GM19240 (cell line): Measurements from ENCODE around the gene GABBR2.

Experiments
- DNase-seq: peaks from one replicate; pipeline ENCODE4 v3.0.0; 2011; ENCODE audit warnings: low spot score; ENCODE audit not compliant: insufficient read length

GABBR2 gene

DNA sequence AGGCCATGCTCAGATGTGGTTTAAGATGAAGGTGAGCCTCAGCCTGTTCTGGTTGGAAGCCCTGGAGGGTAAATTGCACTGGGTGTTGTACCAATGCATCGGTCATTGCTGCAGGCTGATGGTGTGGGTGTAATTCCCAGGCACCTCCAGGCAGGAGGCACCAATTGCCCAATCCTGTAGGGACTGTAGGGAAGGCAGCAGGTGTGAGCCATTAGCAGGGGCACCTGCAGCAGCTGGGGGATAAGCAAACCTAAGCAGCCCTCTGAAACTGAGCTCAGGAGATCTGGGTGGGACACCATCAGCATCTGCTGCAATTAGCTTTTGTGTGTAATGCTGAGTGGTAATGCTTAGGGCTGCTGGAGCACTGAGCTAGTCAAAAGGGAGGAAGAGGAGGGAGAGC, 263.2 kb downstream of the GABBR2 start:
- no peak for DNase-seq

DNA sequence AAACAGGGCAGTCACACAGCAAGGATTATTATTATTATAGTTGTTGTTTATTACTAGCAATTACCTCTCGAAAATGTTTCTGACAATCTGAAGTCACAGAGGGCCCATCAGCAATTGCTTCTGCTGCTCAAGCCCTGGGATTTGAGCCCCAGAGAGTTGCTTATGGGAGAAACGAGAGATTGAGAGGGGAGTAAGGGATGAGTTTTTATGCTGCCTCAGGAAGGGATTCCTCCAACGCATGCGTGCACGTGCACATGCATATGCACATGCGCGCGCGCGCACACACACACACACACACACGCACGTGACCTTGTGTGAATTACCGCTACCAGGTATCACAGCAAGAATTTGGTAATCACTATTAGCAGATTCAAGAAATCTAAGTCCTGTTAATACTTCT, 264.1 kb downstream of the GABBR2 start:
- no peak for DNase-seq

DNA sequence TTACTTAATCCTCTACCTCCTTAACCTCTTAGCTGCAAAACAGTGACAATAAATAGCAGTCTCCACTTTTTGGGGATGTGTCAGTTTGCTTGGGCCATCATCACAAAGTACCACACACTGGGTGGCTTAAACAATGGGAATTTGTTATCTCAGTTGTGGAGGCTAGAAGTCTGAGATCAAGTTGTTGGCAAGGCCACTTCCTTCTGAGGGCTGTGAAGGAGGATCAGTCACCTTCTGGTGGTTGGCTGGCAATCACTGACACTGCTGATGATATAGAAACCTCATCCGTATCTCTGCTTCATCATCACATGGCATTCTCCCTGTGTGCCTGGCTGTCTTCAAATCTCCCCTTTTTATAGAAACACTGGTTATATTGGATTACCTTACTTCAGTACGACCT, 266.2 kb downstream of the GABBR2 start:
- DNase-seq = no peak

DNA sequence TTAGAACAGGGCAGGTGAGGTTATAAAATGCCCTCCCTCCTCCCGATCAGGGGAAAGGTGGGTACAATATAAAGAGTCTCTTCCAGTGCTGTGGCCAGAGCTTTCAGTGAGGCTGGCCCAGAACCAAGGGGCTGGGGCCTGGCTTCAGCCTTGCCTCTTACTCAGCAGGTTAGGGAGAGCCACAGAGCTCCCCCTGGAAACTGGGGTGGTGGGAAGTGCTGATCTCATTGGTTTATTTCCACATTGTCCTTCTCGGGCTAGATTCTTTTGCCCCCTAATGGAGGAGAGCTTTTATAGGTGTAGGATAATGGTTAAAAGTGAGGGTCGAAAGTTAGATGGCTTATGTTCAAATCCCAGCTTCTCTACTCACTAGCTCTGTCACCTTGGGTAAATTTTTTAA, 266.6 kb downstream of the GABBR2 start:
- no peak for DNase-seq

DNA sequence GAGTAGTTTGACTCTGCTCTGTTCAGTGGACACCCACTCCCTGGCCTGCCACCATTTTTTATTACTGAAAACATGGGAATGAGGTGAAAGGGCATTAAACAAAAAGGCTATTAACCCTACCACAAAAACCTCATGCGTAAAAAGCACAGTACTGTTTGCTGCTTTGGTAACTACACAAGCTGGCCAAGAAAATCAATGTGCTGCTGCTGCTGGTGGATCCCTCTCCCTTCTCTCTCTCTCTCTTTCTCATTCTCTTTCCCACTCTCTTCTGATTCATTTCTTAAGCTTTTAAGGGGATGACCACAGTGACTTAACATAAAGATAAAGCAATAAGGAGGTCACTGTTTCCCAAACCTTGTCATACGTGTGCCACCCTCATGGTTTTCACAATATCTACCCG, 270.1 kb downstream of the GABBR2 start:
- no peak for DNase-seq

DNA sequence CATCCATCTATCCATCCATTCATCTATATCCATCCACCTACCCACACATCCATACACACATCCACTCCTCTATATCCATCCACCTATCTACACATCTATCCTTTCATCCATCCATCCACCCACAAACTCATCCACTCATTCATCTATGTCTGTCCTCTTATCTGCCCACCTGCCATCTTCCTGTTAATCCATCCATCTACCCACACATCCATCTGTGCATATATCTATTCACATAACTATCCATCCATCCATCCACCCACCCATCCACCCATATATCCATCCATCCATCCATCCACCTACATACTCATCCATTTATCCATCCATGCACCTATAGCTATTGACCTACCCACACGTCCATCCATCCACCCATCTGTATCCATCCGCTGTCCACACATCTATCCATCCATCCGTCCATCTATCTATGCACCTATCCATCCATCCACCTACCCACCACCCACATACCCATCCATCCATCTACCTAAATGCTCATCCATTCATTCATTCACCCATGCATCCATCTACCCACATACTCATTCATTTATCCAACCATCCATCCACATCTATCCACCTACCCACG, 271.2 kb downstream of the GABBR2 start:
- no peak for DNase-seq

DNA sequence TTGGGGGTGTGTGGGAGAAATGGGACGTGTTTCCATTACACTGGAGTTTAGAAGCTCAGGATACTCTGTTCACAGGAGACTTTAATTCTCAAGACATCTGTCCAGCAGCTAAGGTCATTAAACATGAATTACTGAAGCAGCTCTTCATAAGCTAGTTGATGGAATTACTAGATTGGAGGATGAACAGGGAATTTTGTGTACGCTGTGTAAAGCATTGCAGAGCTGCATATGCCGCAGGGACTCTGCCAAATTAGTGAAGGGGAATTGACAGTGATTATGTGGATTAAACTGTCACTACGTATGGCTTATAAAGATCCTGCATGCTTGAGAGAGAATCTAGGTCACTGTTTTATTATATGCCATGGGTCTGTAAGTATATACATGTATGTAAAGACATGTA, 275.8 kb downstream of the GABBR2 start:
- no peak for DNase-seq

DNA sequence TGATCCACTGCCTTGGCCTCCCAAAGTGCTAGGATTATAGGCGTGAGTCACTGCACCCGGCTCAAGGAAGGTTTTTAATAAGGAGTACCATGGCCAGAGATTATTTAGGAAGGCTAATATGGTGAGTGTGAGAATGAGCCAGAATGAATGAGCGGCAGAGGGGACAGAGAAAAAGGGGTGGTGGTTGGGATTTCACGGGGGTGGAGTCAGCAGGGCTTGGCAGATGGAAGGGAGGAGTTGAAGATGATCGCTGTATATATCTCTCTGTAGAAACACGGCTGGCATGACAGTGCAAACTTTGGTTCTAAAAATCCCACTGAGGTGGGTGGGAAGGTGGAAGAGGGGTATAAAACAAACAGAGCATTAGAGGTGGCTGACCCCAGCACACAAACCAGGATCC, 276.6 kb downstream of the GABBR2 start:
- DNase-seq = no peak

DNA sequence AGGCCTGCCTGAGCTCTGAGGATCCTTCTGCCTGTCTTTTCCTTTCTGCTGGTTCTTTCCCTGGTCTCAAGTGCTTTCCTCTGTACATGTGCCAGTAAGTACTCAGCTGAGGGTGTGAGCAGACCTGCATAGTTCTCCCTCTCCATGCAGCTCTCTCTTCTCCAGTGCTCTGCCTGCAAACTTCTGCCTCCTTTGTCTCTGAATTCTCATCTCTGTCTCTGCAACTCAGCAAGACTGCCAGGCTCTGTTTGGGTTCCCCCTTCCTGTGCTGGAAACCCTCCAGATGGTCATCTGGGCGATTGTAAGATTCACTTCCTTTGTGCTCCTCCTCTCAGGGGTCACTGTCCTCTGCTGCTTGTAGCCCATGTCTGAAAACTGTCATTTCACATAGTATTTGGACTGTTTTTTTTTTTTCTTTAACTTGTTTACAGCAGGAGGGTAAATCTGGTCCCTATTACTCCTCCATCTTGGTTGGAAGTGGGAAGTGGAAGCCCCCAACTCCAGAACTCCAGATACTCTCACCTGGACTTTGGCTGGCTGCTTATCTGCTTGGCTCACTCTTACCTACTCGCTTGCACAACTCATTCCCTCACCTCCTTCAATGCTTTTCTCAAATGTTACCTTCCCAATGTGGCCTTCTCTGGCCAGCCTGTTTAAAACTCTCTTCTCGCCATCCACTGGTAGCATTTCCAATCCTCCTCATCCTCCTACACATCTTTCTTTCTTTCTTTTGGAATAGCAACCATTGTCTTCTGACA, 278.0 kb downstream of the GABBR2 start:
- no peak for DNase-seq

DNA sequence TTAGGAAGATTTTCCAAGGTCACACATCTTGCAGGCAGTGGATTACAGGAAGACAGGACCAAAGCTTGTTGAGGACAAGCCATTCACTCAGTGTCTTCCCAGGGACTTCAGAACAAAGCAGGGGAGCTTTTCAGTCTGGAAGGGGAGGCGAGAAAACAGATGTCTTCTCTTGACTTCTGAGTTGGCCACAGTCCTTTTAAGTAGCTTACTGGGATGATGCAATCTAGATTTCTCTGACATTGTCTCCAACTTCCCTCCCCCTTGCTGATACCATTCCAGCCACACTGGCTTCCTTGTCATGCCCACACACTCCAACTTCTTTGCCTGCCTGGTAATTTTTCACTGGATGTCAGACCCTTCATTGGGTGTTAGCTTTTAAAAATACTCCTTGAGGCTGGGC, 279.1 kb downstream of the GABBR2 start:
- DNase-seq = no peak

DNA sequence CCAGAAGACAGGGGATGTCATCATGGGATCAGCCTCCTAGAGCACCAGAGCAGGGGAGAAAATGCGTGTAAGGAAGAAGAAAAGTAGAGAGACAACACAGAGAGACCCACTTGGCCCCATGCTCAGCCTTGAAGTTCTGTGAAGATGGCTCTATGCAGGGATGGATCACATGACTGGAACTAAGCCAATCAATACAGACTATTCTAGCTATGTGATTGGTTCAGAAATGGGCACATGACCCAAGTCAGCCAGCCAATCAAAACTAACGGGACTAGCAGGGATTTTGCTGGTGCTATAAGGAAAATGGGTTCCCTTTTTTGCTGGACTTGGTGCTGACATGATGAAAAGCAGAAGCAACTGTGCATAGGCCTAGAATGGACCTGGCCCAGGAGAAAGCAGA, 280.3 kb downstream of the GABBR2 start:
- no peak for DNase-seq

DNA sequence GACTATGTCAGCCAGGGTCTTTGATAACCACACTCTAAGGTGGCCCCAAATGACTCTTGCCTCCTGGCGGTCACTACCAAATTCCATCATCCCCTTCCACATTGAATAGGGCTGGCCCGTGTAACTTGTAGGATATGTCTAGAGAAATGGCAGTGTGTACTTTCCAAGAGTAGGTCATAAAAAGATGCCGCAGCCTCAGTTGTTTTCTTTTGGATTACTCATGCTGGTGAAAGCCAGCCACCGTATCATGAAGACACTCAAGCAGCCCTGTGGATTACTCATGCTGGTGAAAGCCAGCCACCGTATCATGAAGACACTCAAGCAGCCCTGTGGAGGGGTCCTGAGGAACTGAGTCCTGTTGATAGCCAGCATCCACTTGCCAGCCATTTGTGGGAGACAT, 281.2 kb downstream of the GABBR2 start:
- no peak for DNase-seq

DNA sequence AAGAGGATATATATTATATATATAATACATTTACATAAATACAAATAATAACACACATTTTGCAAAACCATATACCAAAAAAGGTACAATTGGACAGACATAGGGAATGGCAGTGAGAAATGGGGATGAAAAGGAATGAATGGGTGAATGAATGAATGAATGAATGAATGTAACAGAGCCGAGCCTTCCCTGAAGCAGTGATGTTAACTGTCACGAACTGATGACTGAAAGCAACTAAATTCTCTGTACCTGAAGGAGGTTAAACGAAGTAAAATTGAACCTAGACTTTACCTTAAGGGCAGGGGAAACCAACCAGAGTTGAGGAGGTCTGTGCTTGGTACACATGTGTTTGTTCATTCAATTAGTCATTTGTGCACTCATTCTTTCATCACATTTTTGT, 283.7 kb downstream of the GABBR2 start:
- DNase-seq = no peak

DNA sequence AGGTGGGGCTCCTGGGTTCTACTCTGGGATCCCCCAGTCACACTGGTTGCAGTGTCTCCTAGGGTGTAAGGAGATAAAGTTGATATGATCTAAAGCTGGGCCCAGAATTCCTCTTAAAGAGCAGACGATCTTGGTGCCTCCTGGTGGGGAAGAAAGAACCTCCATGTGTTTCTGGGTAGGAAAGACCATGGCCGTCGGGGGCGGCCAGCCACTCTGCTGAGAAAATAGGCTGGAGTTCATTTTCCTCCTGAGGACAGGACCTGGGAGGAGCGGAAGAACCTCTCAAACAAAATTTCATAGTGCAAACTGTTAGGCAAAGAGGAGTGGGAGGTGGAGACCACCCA, 289.5 kb downstream of the GABBR2 start:
- DNase-seq = no peak

DNA sequence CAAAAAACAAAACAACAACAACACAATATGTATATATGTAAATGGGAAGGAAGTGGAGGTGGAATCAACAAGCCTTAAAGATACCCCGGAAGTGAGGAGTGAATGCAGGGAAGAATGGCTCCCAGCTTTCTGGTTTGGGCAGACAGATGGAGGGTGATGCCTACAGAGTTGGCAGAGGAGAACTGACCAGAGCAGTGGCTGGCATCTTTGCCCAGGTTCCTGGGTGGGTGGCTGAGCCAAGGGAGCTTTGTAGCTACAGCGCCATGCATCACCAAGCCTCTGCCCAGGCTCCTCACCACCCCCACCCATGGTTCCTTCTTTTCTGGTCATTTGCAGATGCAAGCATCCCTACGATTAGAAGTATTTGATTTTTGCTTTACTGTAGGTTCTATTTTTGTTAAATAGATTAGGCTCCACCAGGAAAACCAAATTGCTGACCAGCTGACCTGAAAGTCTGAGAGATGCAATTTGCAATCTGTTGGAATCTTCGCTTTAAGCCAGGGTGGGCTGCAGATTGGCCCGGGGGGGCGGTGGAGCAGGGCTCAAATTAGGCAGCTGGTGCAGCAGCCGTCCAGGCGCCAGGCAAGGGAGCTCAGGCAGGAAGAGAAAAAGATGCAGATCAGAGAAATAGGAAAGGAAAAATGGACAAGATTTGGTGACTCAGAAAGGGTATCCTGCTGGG, 290.0 kb downstream of the GABBR2 start:
- no peak for DNase-seq

DNA sequence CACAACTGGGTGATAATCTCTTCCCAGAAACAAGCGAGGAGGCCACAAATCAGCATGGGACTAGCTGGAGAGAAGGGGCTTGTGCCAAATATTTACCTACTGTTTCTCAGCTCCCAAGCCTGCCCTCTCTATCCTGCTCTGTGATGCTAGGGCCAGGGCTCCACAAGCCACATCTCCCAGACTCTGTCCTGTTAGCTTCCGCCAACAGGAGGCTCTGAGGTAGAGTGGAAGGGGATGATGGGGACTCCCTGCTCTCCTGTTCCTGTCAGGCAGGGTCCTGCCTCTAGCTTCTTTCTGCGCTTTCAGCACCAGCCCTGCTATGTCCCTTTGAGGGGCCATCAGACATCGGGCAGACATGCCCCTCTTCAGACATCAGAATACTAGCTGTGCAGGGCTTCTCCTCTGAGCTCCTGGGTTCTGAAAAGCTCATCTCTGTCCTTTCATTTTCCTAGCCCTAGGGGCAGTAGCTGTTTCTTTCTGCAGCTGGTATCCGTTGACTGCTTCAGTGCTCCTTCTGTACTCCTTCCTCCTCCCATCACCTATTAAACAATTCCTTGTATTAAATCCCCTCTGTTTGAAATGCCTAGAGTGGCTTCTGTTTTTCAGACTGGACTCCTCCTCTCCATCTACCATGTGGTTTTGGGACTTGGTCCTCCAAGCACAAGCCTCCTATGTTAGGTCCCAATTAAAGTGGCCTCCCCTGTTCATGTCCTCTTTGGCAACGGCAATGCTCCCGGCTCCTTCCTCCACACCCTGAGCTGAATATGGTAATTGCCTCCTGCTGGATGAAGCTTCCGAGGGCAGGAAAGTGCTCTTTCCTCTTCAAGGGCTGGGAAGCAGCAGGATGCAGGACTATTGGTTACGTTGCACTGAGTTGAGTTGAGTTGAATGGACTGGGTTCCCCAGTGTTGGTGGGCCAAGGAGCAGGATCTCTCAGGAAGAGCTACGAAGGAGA, 292.2 kb downstream of the GABBR2 start:
- no peak for DNase-seq

DNA sequence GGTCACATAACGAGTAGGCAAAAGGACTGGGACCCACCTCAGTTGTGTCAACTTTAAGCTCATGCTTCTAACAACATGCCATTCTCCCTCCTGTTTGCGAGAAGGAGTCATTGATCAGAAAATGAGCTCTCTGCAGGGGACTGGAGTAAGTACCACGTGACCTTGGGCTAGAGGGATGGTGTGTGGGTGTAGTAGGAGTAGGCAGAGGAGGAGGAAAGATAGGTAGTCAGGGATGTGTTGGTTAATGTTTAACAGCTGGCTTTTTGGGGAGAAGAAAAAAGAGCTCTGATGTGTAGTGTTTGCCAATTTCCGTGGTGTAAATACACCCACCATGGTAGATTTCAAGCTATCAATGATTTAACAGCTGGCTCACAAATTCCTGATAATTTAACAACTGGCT, 293.0 kb downstream of the GABBR2 start:
- DNase-seq = no peak

DNA sequence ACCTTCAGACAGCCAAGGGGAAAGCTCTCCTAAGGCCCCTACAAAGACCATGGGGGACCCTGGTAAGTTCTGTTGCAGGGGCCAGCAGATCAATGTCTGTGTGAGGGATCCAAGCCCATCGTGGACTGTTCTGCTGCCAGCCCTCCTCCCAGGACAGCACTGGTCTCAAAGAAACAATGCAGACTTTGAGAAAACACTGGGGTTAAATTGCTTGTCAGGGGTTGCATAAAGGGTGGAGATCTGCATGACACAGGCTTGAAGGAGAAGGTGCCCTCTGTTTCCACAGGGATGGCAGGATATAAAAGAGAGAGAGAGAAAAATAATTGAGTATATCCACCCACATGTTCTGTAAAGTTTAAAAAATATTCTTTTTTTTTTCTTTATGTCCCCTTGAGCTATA, 295.7 kb downstream of the GABBR2 start:
- no peak for DNase-seq

DNA sequence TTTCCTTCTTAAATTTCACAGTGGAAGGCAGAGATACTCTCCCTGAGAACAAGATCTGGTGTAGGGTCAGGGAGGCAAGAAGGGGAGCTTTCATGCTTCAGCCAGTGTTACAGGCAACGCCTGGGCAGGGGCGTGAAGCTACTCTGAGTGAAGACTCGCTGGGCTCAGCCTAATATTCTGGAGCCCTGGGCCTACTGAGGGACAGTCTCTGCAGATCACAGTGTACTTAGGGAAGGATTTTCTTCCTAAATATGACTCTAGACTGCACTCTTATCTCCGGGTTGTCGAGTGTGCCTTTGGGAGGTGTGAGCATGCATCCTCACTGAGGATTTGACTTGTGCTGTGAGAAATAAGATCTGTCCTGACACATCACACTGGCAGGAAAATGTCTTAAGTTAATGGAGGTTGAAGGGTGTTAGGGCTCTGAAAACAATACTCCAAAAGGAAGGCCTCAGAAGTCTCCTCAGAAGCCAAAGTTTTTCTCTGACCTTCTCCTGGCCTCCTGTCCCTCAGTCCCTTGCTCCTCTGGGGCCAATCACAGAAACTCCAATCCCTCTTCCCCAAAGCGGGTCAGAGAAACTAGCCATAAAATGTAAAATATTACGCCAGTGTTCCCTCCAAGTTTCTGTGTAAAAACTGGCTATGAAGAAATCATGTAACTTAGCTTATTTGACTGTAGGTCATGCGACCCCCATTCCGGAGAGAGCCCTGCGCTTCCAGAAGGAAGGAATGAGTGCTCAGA, 296.5 kb downstream of the GABBR2 start:
- DNase-seq = no peak

DNA sequence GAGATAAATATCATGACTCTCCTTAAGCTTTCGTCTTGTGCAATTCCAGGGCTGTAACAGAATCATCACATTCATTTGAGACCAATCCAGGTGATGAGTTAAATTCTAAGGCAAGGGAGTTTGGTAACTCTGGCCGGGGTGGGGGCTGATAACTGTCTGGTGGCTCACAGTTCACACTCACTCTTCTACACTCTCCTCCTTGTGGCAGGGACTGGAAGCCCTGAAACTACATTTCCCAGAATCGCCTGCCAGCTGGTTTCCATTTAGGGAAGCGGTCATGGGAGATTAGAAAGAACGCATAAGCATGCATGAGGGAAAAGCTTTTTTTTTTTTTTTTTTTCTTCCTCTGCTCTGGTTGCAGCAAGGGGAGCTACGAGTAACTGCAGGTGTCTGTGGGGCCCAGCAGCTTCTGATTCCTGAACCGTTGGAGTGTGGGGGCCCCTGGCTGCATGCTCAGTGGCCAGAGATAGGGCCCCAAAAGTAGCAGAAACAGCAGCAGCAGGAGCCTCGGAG, 298.5 kb downstream of the GABBR2 start:
- no peak for DNase-seq

DNA sequence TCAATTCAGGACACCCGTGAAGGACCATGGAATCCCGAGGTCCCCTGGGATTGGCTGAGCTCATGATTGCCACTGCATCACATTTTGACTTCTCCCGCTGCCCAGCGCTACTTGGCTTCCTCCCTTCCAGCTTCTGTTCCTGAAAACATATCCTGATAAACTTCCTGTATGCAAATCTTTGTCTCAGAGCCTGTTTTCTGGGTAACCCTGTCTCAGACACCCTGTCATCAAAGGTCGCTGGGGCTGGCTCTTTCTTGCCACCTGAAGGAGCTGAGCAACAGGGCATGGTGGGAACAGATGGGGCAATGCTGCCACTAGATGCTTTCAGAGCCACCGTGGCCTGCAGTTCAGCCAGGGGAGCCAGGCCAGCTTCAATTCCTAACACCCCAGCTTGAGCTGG, 299.0 kb downstream of the GABBR2 start:
- DNase-seq = no peak
